Erythroblast (primary cell): ENCODE results near the gene HHLA2.
A peak's percentile ranks its signal among the peaks of the same experiment; 100 is the strongest.

Experiments
- DNase-seq, 2 experiments: peaks; one replicate each; lab custom pipeline; 2025; lab: John Stamatoyannopoulos, UW
- GATA1 ChIP-seq: IDR thresholded peaks from 2 replicates; pipeline ENCODE4 v1.6.1; 2011; ENCODE audit warnings: low read depth, mild to moderate bottlenecking, control low read depth, low read length, moderate library complexity
- POLR2A ChIP-seq: IDR thresholded peaks from 2 replicates; pipeline ENCODE4 v1.6.1; 2011; ENCODE audit warnings: mild to moderate bottlenecking, low read length

The HHLA2 gene

DNA sequence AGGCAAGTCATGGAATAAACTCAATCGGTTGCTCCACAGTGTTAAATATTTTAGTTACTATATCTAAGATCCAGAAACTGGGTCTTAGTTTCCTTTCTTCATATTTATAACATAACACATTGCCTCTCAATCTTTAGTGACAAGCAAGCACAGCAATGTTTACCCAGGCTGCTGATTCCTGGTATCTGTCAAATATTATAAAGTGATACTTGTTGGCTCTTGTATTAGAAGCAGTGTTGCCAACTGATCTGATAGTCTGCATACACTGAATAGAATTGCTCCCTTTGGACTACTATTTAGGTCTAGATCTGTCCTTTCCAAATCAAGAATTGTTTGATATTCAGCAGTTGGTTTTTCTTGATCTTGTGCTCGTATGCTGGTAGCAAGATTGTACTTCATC, 7.2 kb upstream of the HHLA2 start:
- DNase-seq = no peak
- TF ChIP-seq POLR2A (no peak), GATA1 (no peak)

DNA sequence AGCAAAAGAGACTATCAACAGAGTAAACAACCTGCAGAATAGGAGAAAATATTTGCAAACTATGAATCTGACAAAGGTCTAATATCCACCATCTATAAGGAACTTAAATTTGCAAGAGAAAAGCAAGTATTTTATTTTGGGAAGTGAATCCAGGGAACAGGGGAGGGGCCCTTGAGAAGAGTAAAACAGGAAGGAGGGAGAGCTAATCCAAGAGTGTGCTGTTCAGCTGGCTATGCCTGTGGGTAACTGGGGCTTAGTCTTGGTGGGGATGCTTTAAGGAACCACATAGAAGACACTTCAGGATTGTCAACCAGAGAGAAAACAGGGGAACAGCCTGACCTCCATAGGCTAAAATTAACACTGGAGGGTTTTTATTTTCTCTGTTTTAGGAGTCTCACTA, 3.9 kb upstream of the HHLA2 start:
- no peak for DNase-seq
- TF ChIP-seq GATA1 (no peak), POLR2A (no peak)

DNA sequence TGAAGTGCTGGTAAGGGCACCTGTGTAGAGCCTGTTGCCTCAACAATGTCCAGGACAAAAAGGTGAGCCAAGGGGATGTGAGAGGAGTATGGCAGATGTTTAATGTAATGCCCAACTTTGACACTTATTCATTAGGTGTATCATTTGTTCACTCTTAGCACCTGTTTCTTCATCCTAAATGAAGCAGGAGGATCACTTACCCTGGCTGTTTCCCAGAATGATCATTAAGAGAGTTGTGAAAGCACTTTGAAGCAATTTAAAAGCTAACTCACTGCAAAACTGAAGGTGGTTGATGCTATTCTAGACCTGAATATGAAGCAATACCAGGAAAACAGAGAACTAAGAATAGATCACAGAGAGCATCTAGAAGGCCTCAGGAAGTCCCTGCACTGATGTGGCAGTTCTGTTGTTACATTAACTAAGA, 3.4 kb upstream of the HHLA2 start:
- TF ChIP-seq POLR2A (no peak), GATA1 (no peak)
- no peak for DNase-seq

DNA sequence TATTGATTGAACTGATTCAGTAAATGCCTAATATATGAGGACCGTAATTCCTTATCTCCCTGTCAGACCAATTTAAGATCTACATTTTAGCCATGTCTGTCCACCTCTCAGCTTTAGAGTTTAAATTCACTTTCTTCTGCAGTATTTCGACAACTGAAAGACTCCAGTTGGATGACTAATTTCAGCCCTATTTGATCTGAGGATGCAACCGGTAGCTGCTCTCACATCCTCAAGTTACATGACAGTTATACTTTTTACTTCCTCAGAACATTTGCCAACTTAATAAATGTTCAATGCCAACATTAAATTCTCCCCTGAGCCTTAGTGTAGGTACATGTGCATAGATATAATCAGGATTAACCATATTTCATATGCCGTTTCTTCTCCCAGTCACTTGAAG, 2.5 kb upstream of the HHLA2 start:
- TF ChIP-seq GATA1 (no peak), POLR2A (no peak)
- DNase-seq = no peak

DNA sequence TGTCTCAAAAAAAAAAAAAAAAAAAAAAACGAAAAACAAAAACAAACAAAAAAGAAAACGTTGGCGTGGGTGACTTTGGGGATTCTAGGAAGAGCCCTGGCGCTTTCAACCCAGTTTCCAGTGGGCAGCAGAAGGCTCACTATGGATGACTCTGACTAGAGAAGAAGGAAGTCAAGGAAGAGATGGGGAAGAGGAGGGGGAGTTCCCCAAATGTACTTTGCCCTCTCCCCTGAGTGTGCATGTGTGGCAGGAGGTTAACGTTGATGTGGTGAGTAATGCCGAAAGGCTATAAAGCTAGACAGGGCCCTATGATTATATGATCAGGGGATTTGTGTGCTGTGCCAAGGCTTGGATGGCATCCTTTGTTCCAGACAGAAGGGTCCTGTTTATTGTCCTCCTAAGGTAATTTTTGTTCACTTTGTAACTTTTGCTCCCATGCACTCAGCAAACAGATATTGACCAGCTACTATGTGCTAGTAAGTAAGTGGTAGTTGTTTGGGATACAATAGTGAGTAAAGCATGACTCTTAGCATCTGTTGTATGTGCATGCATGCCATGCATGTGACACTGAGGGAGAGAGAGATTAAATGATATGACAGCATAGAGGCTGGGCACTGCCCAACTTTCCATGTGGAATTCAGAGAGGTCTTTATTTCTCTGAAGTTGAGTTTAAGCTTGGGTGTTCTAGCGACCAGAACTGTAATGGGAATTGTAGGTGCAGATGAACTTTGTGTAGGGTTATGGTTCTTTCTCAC, 750 bp upstream of the HHLA2 start:
- no peak for DNase-seq
- TF ChIP-seq POLR2A = no peak
- no peak for TF ChIP-seq GATA1

DNA sequence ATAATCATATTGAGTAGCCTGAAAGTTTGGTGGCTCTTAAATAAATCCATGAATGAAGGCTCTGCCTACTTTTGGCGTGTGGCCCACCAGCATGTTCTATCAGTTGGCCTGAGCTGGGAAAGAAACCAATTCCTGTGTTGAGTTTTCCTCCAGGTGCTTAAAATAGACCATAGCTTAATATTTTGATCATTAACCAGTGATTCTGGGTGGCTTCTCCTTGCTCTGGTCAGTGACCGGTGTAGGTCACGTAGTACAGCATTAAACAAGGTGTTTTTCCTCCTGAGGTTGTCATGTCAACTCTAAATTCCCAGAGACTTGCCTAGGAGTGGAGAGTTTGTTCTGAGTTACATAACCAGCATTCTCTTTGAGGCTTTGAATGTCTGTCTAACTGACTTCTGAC, 1.3 kb downstream of the HHLA2 start:
- no peak for DNase-seq
- TF ChIP-seq POLR2A (no peak), GATA1 (no peak)

DNA sequence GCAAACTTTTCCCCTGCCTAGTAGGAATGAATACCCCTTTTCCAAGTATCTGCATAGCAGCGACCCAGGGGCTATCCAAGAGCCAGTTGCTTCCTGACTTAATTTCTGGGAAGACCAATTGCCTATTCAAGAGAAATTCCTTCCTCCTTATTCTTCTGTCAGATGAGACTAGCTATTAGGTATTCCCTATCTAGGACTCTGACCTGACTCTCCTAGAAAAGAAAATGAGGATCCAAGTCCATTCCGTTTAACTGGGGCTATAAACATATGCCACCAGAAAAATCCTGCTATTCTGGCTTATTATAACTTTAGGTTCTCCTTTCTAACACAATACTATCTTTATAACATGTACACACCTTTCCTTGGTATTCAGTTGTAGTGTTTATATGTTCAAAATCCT, 1.7 kb downstream of the HHLA2 start:
- TF ChIP-seq POLR2A (no peak), GATA1 (no peak)

DNA sequence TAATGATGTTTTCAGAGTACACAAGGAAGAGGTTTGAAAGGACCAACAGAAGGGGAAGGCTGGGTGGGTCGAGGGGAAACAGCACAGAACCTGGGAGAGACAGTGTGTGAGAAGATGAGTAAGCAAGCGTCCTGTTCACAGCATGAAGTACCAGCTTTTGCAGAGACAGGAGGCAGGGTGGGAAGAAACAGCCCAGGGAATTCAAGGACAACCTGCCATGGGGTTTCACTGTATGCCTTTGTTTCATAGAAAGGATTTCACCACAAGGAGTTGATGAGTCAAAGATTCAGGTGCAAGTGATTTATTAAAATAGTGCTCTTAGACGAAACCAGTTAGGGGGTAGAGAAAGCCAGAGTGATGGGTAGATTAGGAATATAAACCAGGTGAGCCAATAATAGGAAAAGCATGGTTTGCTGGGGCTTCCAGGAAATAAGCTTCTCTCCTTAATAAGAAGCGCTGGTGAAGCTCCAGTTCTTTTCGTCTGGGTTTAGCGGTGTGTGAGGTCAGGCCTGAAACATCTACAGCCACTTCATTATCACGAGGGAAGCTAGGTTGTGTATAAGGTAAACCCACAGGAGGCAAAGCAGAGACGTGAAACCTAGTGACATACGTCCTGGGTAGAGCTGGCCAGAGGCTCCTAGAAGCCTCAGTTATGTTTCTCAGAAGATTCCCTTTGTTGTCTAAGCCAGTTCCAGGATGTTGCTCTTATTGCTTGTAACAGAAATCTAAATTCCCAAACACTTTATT, 3.9 kb downstream of the HHLA2 start:
- DNase-seq = no peak
- no peak for TF ChIP-seq GATA1
- no peak for TF ChIP-seq POLR2A

More for the DNA sequence above, 1.7 kb downstream of the HHLA2 start:
- no peak for DNase-seq

DNA sequence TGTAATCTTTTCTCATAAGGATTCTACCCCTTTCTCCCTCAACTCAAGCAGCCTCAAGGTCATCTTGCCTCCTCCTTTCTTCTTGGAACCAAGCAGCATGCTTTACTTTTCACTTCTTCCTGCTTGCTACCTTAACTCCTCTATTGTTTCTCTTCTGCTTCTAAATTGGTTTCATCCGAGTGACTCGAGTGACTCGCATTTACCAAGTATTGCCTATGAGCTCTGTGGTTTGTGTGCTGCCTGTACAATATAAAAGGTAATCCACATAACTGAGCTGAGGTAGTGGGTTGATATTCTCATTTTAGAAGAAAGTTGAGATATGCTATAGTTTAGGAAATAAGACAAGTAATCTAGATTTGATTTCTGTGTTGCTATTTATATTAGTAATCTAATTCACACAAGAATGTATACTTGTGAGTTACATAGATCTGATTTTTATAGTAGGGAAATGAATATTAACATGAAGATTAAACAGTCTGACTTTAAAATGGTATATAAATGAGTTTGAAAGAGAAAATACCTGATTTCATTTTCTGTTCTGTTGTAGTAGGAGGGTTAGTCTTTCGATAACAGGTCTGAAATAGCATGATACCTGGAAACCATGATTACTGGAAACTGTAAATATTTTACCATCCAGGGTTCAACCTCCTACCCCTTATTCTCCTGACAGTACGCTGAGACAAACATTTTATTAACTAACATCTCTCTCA, 5.5 kb downstream of the HHLA2 start:
- no peak for DNase-seq
- TF ChIP-seq GATA1 = no peak

DNA sequence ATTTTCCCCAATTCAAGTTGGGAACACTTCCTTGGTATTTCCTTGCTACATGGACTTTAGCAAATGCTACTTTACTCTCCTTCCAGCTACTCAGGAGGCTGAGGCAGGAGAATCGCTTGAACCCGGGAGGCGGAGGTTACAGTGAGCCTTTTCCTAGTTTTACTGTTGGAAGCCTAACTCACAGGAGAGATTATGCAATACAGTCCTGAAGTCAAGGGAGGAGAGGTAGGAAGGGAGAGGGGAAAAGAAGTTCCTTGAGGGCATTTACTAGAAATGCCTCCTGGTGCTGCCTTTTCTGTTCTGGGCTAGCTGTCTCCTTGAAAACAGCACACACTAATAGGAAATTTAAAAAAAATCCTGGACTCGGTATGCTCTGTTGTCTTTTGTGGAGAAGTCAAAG, 6.2 kb downstream of the HHLA2 start:
- DNase-seq = no peak
- TF ChIP-seq POLR2A (no peak), GATA1 (no peak)

DNA sequence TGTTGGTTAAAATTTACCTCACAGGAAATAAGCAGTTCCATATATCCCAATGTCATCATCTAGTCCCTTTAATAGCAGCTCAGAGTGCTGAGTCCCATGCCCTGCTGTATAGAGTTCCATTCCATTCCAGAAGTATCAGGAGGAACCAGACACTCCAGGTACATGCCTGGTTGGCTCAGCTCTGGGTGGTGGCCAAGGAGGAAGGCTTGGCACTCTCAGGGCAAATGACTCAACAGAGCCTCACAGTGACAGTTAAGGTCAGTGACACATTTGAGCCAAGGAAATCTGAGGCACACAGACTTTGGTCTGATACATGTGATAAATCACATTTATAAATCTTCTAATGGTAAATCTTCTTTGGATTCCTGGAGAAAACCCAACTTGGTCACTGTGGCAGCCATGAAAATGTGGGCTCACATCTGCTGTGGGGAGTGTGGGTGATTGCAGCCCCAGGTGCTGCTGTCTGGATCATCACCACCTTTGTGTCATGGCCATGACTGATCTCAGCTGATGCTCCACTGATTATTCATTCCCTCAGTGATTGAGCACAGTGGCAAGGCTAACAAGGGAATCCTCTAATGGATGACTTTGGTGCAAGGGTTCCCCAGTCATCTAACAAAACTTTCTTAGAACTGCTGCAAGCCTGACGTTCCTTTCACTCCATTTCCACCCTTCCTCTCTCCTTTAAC, 9.3 kb downstream of the HHLA2 start:
- TF ChIP-seq GATA1 (no peak), POLR2A (no peak)
- peak in 1 of 2 experiments; percentile 3 for DNase-seq

DNA sequence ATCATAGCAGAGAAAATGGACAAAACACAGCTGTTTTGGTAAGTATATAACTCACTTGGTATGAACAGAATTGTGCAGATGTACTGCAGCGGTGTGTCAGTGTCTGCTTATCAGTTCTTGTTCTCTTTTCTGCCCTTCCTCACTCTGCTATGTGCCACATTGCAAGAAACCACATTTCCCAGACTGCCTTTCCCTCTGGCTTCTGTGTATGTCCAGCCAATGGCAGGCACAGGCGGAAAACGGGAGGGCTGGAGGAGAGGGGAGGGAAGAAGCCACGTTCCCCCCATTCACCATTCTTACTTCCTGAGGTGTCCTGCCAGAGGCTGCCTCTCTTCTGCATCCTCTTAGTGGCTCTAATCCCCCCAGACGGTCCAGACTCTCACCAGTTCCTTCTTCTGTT, 15.4 kb downstream of the HHLA2 start:
- TF ChIP-seq POLR2A = no peak
- no peak for TF ChIP-seq GATA1
- no peak for DNase-seq

DNA sequence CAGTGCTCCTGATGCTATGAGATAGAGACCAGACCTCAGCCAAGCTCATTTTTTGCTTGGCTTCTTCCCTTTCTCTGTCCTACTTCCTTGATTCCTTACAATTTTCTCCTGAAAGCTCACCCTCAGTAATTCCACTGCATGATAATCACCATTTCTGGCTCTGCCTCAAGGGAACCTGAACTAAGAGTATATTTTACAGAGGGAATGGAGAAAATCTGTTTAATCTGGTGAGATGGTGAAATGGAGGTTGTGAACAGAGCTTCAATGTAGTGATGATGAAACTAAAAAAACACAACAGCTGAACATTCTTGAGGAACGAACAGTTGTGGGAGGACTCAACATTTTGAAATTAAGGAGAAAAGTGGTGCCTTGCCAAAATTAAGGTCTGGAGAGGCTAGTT, 16.3 kb downstream of the HHLA2 start:
- no peak for TF ChIP-seq POLR2A
- TF ChIP-seq GATA1 = no peak
- no peak for DNase-seq
